NCI-H82 treated with DMSO at 0.1 percent for 48 hours (cell line): ENCODE data around the gene RPN1.
"Not testable (repeated sequence)": the region's sequence is repeated elsewhere in the genome, so short reads cannot be mapped to it uniquely, and the experiment has no call there.

ENCODE experiments used
- DNase-seq: peaks from one replicate; lab custom pipeline; 2025; ENCODE audit not compliant: unreplicated experiment; lab: John Stamatoyannopoulos, UW

Gene RPN1

GRCh38 chr3:128650096-128651050 lies at the start of gene RPN1:
Gene RPN1, minus strand, starts transcription at chr3:128650818. Its CDS starts 18 bp downstream, at chr3:128650800.
- peak; percentile 80 for DNase-seq

- no peak for DNase-seq
Observed at GRCh38 chr3:128698211-128699047, 47.8 kb upstream of the RPN1 start.

GRCh38 chr3:128697341-128697740 lies 46.7 kb upstream of the RPN1 start:
- no peak for DNase-seq

- no peak for DNase-seq
Observed at GRCh38 chr3:128693696-128694095, 43.1 kb upstream of the RPN1 start.

- DNase-seq, result no peak
Observed at GRCh38 chr3:128689060-128689459, 38.4 kb upstream of the RPN1 start.

GRCh38 chr3:128686465-128686864 lies 35.8 kb upstream of the RPN1 start:
- DNase-seq, result no peak

- no peak for DNase-seq
Observed at GRCh38 chr3:128684986-128685726, 34.5 kb upstream of the RPN1 start.

- no peak for DNase-seq
Observed at GRCh38 chr3:128683957-128684356, 33.3 kb upstream of the RPN1 start.

- no peak for DNase-seq
Observed at GRCh38 chr3:128681369-128681829, 30.8 kb upstream of the RPN1 start.

GRCh38 chr3:128680603-128681368 lies 30.2 kb upstream of the RPN1 start:
- DNase-seq, result peak; percentile 96

- DNase-seq, result no peak
Observed at GRCh38 chr3:128679338-128679737, 28.7 kb upstream of the RPN1 start.

GRCh38 chr3:128675802-128676201 lies 25.2 kb upstream of the RPN1 start:
- not testable (repeated sequence) for DNase-seq

GRCh38 chr3:128674161-128674784 lies 23.7 kb upstream of the RPN1 start:
- no peak for DNase-seq

GRCh38 chr3:128667641-128668040 lies 17.0 kb upstream of the RPN1 start:
- no peak for DNase-seq

GRCh38 chr3:128665362-128666021 lies 14.9 kb upstream of the RPN1 start:
- DNase-seq, result no peak

GRCh38 chr3:128663151-128663550 lies 12.5 kb upstream of the RPN1 start:
- no peak for DNase-seq

- no peak for DNase-seq
Observed at GRCh38 chr3:128655531-128655930, 4.9 kb upstream of the RPN1 start.

- DNase-seq, result not testable (repeated sequence)
Observed at GRCh38 chr3:128653993-128654805, 3.6 kb upstream of the RPN1 start.
